H1 (cell line): ENCODE measurements around the gene RAB40A. TPM values are rescaled to one million over a fixed set of nuclear protein-coding genes. Genes with fewer than 3 reads are reported as not detected.

ENCODE experiments used
- BCL11A ChIP-seq, 2 experiments: IDR thresholded peaks; one replicate each; pipeline ENCODE4 v1.6.1; 2011; ENCODE audit warnings: low read depth in 2 of 2, low read length in 2 of 2, mild to moderate bottlenecking in 2 of 2
- HDAC6 ChIP-seq: IDR thresholded peaks from one replicate; pipeline ENCODE4 v1.7.1; 2012; ENCODE audit warnings: low read depth, mild to moderate bottlenecking, inconsistent platforms, low read length, moderate library complexity
- JUN ChIP-seq: IDR thresholded peaks from 2 replicates; pipeline ENCODE4 v1.6.1; 2011; ENCODE audit warnings: low read depth, mild to moderate bottlenecking, improper control_type of control experiment, low read length
- KDM1A ChIP-seq: fragments of 200-600, 300-600 bp; sonication (generic); IDR thresholded peaks from 2 replicates; pipeline ENCODE4 v1.7.1; 2016; ENCODE audit warnings: mild to moderate bottlenecking, low read length, borderline replicate concordance
- polyA plus RNA-seq, 7 experiments: library from polyadenylated mRNA; depleted of rRNA in 3 of 7; stranded (reverse) in 5 of 7; unstranded in 2 of 7; fragments of >200 nt in 5 of 7; fragments of 200-250 nt in 2 of 7; gene quantifications; 1 replicate in 5 of 7; 2 replicates in 1 of 7; 4 replicates in 1 of 7; pipeline versions ENCODE4 v1.2.1 to v1.2.3, GENCODE V29; 2011 to 2013; ENCODE audit warnings: missing spikeins in 2 of 7, mixed read lengths in 2 of 7
- total RNA-seq: library from RNA; stranded (reverse); fragmentation: NEBNext Ultra II Directional; extraction: Animal tissue kit (Norgen Biotek cat#: 25700); gene quantifications from 2 replicates; pipeline ENCODE4 v1.2.1, GENCODE V29; 2021

RAB40A gene
- total and polyA plus RNA-seq, 2 of the 8 experiments (the other 6 are each of a cell fraction or from before 2014, with no cell fraction given), result 0.09 to 0.21 TPM

DNA sequence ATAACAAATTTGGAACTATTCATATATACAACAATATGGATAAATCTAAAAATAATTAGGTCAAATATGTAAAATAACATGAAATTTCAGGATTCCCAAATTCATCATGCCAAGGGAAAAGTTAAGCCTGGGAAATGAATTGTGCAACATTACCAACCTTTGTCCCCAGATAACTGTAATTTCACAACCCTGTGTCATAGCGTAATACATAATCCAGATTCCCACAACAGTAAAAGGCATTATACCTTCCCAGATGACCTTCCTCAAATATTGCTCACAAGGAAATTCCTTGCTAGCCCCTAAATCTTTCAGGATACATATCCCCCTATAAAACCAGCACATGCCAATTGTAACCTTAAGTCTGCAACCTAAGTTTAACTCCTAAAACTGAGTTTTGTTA lies 32.9 kb upstream of the RAB40A start (continued):
- no peak for TF ChIP-seq KDM1A
- TF ChIP-seq HDAC6, result no peak
- no peak for TF ChIP-seq BCL11A (IDR thresholded peaks at IDR 0.05; ENCODE audit: low read depth in 2 of 2, low read length in 2 of 2)
- TF ChIP-seq JUN, result no peak
